Measurements from ENCODE around the gene PKD1.

DNA sequence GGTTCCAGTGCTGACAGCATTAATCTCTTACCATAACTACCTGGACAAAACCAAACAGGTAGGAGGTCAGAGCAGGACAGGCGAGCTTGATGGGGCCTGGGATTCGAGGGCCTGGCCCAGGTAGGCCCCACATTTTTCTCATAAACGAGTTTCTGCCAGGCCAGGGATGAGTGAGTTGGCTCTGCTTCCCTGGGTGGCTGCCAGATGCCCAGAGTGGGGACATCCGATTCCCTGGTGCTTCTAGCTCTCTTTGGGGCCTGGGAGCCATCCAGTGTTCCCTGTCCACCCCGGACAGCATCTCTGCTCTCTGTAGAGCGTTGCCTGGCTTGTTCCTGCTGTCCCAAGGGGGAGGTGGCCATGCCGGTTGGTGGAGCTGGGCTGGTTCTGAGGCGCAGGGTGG, 62.8 kb downstream of the PKD1 start:
- TF ChIP-seq GATA2 (IDR thresholded peaks at IDR 0.05; ENCODE audit: low read depth, low read length) (no peak), GATA3 (IDR thresholded peaks at IDR 0.05; ENCODE audit: low read depth, low read length) (no peak)
